Lower lobe of right lung (tissue), 2 donors: Measurements from ENCODE around the gene SLC39A3. TPM values are rescaled to one million over a fixed set of nuclear protein-coding genes. Genes with fewer than 3 reads are reported as not detected.

ENCODE experiments used
- ATAC-seq, 2 donors: fragments of 200-7000 bp; cut with Tn5 transposase; one replicate each; pipeline ENCODE4 v1.9.1; 2020 to 2022; ENCODE audit warnings: mild to moderate bottlenecking in 2 of 2, moderate library complexity in 2 of 2
- DNase-seq: peaks from one replicate; pipeline ENCODE4 v3.0.0-alpha.2; 2020
- H3K27ac ChIP-seq: fragments of 200-600 bp; one replicate; pipeline ENCODE4 v1.8.0; 2022
- H3K27me3 ChIP-seq: fragments of 200-600 bp; one replicate; pipeline ENCODE4 v1.8.0; 2022; ENCODE audit warnings: low read depth
- H3K36me3 ChIP-seq: fragments of 200-600 bp; one replicate; pipeline ENCODE4 v1.8.0; 2022; ENCODE audit warnings: mild to moderate bottlenecking
- H3K4me1 ChIP-seq: fragments of 200-600 bp; one replicate; pipeline ENCODE4 v1.8.0; 2022
- H3K4me3 ChIP-seq: fragments of 200-600 bp; one replicate; pipeline ENCODE4 v1.8.0; 2022; ENCODE audit warnings: mild to moderate bottlenecking
- H3K9me3 ChIP-seq: fragments of 200-600 bp; one replicate; pipeline ENCODE4 v1.8.0; 2022
- CTCF ChIP-seq: fragments of 200-600 bp; IDR thresholded peaks from one replicate; pipeline ENCODE4 v1.8.0; 2022; ENCODE audit warnings: antibody characterized with exemption, mild to moderate bottlenecking
- intact Hi-C: fragments of 100-400 bp; cut with DNase I; formaldehyde crosslinking; loops from one replicate; pipeline ENCODE4 v1.11.0; 2022
- total RNA-seq: library from RNA; stranded (reverse); fragmentation: NEBNext Ultra II Directional; extraction: Animal tissue kit (Norgen Biotek cat#: 25700); gene quantifications from one replicate; pipeline ENCODE4 v1.2.1, GENCODE V29; 2021
- donor health status: DM: no; HTN: yes; CAD: no; lungs with severe emphysema.

The SLC39A3 gene
- total RNA-seq, 1 donor from 2014 or later: 24.4 TPM

- no peak for ATAC-seq
Measured at GRCh38 chr19:2699413-2700140, 40.2 kb downstream of the SLC39A3 start.

DNA sequence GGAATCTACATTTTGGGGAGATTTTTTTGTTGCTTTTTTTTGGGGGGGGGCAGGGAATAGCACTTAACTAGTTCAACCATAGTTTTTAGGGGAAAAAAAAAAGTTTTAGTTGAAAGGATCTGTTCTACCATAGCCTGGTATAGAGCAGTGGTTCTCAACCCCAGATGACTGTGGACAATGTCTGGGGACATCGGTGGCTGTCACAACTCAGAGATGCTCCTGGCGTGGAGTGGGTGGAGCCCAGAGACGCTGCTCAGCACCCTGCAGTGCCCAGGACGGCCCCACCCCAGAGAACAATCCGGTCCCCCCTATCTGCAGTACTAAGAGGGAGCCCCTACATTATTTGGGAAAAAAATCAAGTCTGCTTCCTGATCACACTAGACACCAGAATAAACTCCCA lies 45.6 kb downstream of the SLC39A3 start:
- ATAC-seq (no peak), DNase-seq (no peak)
- no peak for TF ChIP-seq CTCF
- H3K4me3 ChIP-seq: no peak overlapping the region
- H3K27ac ChIP-seq: no peak overlapping the region
- H3K4me1 ChIP-seq: peaks cover 15% of the 10 kb centered on the region
- no peaks in the 10 kb centered on the region for H3K27me3 ChIP-seq
- intact Hi-C loops: no loop called here
- H3K36me3 ChIP-seq: no peaks in the 10 kb centered on the region
- no peaks in the 10 kb centered on the region for H3K9me3 ChIP-seq

More at GRCh38 chr19:2699413-2700140, 40.2 kb downstream of the SLC39A3 start:
- H3K4me3 ChIP-seq: no peak overlapping the region
- no peaks in the 10 kb centered on the region for H3K9me3 ChIP-seq
- no peak for DNase-seq
- peaks cover 4% of the 10 kb centered on the region for H3K27me3 ChIP-seq
- H3K27ac ChIP-seq: no peak overlapping the region
- no peaks in the 10 kb centered on the region for H3K36me3 ChIP-seq
- intact Hi-C loops: no loop called here
- TF ChIP-seq CTCF: no peak
- H3K4me1 ChIP-seq: peaks cover 12% of the 10 kb centered on the region

GRCh38 chr19:2693492-2694160 lies 46.2 kb downstream of the SLC39A3 start:
- no peak for ATAC-seq
- intact Hi-C loops: no loop called here

GRCh38 chr19:2691951-2692350 lies 47.9 kb downstream of the SLC39A3 start:
- Histone ChIP-seq H3K27ac (no peak overlapping the region), H3K9me3 (no peaks in the 10 kb centered on the region), H3K4me1 (peaks cover 15% of the 10 kb centered on the region), H3K4me3 (no peak overlapping the region), H3K36me3 (no peaks in the 10 kb centered on the region), H3K27me3 (no peaks in the 10 kb centered on the region)
- intact Hi-C loops: no loop called here
- no peak for TF ChIP-seq CTCF
- no peak for ATAC-seq
- DNase-seq: no peak

More at GRCh38 chr19:2693492-2694160, 46.2 kb downstream of the SLC39A3 start:
- H3K4me1 ChIP-seq: peaks cover 15% of the 10 kb centered on the region
- H3K27ac ChIP-seq: no peak overlapping the region
- no peak overlapping the region for H3K4me3 ChIP-seq
- H3K36me3 ChIP-seq: no peaks in the 10 kb centered on the region
- DNase-seq: no peak
- no peaks in the 10 kb centered on the region for H3K27me3 ChIP-seq
- TF ChIP-seq CTCF: no peak
- H3K9me3 ChIP-seq: no peaks in the 10 kb centered on the region

DNA sequence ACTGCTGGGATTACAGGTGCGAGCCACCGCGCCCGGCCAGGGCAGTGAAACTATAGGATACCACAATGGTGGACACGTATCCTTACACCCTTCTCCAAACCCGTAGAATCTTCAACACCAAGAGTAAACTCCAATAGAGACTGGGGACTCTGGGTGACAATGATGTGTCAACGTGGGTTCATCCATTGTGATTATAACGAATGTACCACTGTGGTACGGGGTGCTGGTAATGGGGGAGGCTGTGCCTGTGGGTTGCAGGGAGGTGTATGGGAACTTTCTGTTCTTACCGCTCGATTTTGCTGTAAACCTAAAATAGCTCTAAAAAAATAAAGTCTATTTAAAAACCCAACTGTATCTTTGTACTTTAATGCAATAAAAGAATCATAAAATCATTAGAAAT lies 49.0 kb downstream of the SLC39A3 start:
- H3K4me3 ChIP-seq: no peak overlapping the region
- peaks cover 15% of the 10 kb centered on the region for H3K4me1 ChIP-seq
- DNase-seq: no peak
- H3K27me3 ChIP-seq: no peaks in the 10 kb centered on the region
- intact Hi-C loops: no loop called here
- no peaks in the 10 kb centered on the region for H3K9me3 ChIP-seq
- H3K36me3 ChIP-seq: no peaks in the 10 kb centered on the region
- ATAC-seq: no peak
- no peak for TF ChIP-seq CTCF
- no peak overlapping the region for H3K27ac ChIP-seq
